Measurements from ENCODE around the gene CCNB1IP1.
"Not testable (repeated sequence)": the region's sequence is repeated elsewhere in the genome, so short reads cannot be mapped to it uniquely, and the experiment has no call there.

The CCNB1IP1 gene, protein sequence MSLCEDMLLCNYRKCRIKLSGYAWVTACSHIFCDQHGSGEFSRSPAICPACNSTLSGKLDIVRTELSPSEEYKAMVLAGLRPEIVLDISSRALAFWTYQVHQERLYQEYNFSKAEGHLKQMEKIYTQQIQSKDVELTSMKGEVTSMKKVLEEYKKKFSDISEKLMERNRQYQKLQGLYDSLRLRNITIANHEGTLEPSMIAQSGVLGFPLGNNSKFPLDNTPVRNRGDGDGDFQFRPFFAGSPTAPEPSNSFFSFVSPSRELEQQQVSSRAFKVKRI

DNA sequence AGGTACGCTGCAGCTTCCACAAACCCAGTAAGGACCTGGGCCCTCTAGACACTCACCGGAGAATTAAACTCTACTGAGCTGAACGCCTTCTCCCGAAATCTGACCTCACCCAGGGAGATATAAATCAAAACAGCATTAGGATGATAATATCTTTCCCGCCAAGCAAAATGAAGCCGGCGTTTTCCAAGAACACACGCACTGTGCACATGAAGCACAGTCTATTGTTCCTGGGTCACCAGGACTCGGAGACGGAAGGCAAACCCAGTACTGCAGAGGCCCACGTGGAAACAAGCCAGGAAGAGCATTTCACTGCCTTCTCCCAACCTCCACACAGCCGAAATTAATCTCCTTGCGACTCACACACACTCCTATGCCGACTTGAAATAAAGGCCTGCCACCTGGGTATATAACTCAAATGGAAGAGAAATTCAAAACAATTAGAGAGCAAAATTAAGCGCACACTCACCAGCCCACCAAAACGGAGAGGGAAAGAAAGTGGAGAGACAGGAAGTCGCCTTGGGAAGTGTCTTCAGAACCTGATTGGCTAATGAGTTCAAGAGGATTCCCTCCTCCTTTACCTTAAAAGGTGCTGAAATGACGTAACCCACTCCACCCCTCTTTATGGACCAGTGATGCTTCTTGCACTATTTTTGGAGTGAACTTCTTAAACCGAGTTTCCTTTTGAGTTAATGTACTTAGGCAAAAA, at the start of gene CCNB1IP1:
Gene CCNB1IP1 (minus strand): TSS at position 492 of the 706 bp plus-strand sequence. CDS start 16,756 bp downstream, outside the sequence.
- DNase-seq (ENCODE audit: low spot score): peak; percentile 92

DNA sequence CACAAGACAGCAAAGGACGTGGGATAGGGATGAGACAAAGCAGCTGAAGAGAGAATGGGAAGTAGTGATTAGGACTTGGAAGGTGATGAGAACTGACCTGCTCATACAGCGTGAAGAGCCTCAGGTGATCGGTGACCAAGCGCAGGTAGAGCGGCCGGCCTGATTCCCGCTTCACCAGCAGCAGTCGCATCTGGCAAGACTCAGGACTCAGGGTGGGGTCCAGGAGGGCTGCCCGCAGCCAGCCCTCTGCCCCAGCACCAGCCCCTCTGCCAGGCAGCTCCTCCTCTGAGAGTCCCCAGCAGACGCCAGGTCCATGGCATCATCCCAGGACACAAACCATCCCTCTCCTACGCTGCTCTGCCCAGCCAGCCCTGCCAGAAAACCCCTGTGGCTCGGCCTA, 49.4 kb upstream of the CCNB1IP1 start:
- DNase-seq (ENCODE audit: low spot score): no peak

DNA sequence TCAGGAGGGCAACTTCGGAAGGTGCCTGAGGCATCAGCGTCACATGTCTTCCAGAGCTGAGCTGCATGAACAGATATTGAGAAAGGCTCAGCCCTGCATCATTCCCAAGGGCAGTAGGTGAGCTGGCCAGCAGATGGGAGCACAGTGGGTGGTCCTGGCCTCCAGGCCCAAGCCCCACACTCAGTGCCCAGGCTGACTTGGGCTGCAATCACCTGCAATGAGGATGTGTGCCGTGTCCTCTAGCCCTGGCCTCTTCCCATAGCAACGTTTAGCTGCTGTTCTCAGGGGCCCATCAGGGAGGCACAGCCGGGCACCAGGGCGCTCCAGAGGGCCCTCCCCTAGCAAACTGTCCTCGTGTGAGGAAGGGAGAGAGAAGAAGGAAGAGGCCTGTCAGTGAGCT, 48.3 kb upstream of the CCNB1IP1 start:
- DNase-seq (ENCODE audit: low spot score): no peak

DNA sequence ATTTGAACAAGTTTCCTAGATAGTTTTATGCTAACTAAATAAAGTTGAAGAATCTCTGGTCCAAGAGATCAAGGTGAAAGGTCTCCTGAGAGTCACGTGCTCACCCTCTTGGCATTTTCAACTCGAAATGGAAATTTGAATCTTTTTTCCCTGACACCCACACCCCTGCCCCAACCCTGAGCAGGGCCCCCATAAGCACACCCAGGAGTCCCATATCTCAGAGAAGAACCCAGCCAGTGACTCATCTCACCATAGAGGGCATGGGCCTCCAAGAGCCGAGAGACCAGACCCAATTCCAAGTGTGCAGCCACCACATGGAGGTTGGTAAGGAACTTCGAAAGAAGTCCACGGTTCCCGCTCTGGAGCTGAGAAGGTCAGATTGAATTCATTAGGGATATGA, 47.6 kb upstream of the CCNB1IP1 start:
- DNase-seq (ENCODE audit: low spot score): no peak

DNA sequence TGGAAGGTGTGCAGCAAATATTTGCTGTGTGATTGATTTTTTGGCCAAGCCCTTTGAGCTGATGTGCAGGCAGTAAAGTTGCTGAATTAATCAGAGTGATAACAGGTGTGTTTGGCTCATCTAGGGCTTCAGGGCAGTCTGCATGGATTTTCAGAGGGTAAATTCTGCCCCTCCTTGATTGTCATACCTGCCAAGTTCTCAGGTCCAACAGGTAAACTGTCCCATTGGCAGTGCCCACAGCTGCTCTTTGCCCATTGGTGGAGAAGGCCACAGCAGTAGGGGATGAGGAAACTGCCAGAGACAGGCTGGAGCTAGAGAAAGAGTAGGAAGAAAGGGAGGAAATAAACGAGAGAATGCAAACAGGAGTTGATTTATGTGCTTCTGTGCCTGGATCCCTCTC, 46.7 kb upstream of the CCNB1IP1 start:
- DNase-seq (ENCODE audit: low spot score): no peak

DNA sequence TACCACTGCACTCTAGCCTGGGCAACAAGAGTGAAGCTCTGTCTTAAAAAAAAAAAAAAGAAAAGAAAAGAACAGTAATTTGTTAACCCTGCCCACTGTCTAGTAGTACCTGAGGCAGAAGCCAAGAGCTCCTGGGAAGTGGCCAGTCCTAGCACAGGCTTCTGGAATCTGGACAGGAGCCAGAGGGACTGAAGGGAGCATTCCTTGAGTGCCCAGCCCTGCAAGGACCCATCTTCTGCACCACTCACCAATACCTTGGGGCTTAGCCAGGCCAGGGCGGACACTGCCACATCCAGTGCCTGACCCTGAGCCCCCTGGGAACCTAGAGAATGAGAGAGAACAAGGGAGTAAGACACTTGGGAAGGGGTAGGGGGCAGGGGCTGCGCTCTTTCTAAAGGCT, 44.1 kb upstream of the CCNB1IP1 start:
- peak; percentile 11 for DNase-seq (ENCODE audit: low spot score)

DNA sequence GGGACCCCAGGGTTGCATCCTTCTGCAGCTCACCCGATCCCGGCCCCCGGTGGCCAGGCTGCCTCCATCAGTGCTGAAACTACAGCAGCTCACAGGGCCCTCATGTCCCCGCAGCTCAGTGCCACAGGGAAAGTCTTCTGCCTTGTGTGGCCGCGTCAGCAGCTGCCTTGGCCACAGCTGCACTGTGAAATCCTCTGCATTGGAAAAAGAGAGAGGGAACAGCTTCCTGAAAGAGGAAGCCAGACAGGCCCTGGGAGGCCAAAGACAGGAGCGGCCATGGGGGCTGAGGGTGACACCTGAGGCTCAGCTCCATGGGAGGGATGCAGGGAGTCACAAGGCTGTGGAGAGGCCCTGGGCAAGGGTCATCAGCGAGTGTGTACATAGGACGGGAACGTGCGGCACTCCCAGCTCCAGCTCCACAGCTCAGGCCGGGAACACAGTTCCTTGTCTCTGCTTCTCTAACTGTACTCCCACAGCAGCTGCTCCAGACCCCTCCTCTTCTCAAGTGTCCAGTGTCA, 43.1 kb upstream of the CCNB1IP1 start:
- no peak for DNase-seq (ENCODE audit: low spot score)

DNA sequence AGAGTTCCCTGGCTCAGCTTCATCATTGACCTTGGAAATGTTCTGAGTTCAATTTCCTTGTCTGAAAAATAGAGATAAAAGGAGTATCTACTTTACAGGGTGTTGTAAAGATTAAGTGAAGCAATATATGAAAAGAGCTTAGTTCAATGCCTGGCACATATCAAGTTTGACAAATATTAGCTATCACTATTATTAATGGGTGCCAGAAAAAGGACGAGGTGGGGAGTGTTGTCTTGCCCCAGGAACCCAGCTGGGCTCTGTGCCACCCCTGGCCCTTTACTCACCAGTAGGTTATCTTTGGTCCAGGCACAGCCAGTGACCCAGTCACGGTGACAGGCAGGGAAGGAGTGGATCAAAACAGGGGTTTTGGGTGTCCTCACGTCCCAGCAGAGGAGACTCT, 42.4 kb upstream of the CCNB1IP1 start:
- no peak for DNase-seq (ENCODE audit: low spot score)

DNA sequence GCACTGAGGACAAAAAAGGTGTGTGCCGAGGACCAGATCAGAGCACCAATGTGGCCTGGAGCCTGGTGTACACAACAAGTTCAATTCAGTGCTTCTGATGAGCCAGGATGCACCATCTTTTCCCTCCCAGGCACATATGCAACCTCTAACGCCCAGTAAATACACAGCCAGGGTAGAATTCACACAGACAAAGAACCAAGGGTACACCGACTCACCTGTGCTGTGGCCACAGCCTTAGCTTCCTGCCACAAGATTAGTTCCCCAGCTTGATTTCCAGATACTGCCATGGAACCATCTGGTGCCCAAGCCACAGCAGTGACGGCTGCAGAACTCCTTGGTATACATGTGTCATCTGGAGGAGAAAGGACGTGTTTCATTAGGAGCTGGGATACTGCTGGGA, 39.7 kb upstream of the CCNB1IP1 start:
- no peak for DNase-seq (ENCODE audit: low spot score)

DNA sequence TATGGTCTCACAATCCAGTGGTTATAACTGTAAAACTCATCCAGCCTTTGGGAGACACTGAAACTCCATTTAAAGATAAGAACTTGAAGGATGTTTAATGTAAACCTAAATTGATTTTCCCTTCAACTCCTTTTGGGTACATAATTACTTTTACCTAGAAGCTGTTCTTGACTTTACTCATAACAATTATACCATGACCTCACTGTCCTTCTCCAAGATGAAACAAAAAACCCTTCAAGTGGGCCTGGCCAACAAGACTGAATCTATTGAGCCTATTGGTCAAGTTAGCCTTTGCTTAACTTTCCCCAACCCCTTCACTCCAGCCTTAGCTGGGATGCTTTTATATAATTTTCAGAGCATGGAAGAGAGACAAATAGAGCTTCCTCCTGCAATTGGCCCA, 32.8 kb upstream of the CCNB1IP1 start:
- no peak for DNase-seq (ENCODE audit: low spot score)

DNA sequence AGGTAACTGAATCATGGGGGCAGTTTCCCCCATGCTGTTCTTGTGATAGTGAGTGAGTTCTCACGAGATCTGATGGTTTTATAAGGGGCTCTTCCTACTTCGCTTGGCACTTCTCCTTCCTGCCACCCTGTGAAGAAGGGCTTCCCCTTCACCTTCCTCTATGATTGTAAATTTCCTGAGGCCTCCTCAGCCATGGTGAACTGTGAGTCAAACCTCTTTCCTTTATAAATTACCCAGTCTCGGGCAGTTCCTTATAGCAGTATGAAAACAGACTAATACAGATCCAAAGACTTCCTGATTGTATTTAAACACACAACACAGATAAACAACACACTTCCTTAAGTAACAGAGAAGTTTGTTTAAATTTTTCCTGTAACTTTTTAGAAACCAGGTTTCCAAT, 25.4 kb upstream of the CCNB1IP1 start:
- not testable (repeated sequence) for DNase-seq (ENCODE audit: low spot score)

DNA sequence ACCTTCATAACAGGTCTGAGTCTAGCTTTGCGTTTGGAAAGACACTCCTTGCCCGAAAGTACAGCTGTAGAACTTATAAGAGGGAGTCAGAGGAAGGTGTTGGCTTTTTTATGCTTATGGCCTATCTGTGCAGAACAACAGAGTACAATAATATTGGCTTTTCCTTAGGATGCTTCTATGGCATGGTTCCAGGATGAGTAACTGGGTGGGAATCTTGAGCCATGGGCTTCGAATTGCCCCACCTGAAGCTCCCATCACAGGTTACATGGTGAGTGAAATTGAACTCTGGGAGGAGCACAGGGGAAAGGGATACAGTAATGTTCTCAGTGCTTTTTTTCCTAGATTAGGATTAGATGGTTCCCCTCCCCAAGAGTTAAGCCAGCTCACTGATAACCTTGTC, 23.3 kb upstream of the CCNB1IP1 start:
- DNase-seq (ENCODE audit: low spot score): no peak

DNA sequence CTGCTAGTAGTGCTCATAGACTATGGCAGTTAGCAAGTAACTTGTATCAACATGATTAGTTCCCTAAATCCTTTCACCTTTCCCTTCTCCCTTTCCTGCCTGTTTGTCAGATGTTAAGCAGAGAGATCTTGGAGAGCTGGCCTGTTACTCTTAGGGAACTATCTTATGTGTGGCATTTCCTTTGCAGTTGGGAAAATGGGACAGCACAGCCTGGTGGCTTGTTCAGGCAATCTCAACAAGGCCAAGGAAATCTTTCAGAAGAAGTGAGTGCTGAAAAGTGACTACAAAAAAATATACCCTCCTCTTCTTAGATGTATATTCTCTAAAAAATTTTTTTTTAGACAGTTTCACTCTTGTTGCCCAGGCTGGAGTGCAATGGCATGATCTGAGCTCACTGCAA, 17.8 kb upstream of the CCNB1IP1 start:
- DNase-seq (ENCODE audit: low spot score): no peak

DNA sequence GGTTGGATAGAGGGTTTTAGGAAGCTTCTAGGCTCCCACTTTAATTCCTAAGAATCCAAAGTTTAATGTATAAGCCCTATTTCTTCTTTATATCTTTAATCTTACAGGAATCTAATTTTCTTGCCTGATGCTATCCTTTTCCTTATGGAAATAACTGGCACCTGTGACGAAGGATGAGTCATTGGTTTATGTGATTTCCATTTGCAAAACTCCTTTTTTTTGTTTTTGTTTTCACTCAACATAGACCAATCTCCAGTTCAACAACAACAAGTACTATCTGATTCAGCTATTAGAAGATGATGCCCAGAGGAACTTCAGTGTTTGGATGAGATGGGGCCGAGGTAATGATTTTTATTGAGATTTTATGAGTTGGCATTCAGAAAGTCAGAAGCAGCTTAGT, 17.2 kb upstream of the CCNB1IP1 start:
- DNase-seq (ENCODE audit: low spot score): no peak

DNA sequence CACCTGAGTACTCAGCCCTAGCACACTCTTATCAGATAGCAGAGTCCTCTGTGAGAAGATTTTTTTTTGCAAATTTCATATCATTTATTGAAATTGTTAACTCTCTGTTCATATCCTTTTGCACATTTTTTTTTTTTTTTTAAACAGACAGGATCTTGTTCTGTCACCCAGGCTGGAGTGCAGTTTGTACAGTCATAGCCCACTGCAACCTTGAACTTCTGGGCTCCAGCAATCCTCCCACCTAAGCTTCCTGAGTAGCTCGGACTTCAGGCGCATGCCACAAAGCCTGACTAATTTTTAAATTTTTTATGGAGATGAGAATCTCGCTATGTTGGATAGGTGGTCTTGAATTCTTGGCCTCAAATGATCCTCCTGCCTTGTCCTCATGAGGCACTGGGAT, 14.7 kb upstream of the CCNB1IP1 start:
- DNase-seq (ENCODE audit: low spot score): no peak

DNA sequence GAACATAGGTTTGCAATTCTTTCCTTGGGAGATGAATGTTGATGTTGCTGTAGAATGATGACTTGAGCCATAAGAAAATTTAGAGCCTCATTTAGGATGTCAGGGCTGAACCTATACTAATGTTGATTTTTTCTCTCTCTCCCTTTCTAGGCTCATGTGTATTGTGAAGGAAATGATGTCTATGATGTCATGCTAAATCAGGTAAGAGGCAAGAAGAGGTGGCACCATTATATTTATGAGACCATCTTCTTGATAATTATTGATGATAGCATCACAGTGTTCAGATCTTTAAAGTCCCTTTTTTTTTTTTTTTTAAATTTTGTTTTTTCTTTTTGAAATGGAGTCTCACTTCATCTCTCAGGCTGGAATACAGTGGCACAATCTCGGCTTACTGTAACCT, 13.6 kb upstream of the CCNB1IP1 start:
- DNase-seq (ENCODE audit: low spot score): no peak

DNA sequence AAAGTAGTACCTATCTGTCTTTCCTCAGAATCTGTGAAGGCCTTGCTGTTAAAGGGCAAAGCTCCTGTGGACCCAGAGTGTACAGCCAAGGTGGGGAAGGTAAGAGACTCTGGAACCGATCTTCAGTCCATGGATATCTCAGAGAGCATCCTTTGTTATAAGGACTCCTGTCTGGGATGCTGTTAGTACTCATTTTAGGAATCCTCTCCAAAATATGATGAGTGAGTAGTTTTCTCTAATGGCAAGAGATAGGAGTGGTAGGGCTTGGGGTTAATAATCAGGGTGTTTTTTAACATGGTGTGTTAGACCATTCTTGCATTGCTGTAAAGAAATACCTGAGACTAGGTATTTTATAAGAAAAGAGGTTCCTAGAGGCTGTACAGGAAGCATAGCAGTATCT, 12.3 kb upstream of the CCNB1IP1 start:
- DNase-seq (ENCODE audit: low spot score): no peak

DNA sequence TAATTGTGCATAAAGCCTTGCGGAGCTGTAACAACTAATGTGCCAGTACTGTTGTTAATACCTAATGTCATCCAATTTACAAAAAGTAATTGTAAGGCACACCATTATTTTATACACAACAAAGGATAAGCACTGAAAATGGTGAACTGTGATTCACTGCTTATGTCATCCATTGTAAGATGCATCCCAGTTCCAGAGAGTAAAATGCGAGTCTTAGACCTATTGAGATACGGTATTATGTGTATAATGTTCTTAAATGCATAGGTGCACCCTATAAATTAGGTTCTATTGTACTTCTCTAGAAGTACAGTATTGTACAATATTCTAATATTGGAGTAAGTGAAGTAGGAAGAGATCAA, 10.8 kb upstream of the CCNB1IP1 start:
- DNase-seq (ENCODE audit: low spot score): peak; percentile 13

DNA sequence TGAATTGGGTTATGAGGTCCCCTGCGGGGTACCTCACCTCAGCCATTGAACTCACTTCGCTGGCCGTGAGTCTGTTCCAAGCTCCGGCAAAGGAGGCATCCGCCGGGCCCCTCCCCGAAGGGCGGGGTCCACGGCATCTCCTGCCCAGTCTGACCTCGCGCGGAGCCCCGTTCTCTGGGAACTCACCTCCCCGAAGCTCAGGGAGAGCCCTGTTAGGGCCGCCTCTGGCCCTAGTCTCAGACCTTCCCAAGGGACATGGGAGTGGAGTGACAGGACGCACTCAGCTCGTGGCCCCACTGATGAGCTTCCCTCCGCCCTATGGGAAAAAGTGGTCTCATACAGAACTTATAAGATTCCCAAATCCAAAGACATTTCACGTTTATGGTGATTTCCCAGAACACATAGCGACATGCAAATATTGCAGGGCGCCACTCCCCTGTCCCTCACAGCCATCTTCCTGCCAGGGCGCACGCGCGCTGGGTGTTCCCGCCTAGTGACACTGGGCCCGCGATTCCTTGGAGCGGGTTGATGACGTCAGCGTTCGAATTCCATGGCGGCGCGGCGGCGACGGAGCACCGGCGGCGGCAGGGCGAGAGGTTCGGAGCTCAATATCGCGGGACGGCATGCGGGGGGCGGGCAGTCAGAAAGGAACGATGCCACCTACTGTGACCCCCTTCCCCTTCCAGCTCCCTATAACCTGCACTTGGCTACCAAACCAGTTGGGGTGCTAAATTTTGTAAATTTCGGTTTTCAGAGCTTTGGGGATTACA, 10.2 kb upstream of the CCNB1IP1 start, which contains the start of gene PARP2:
Gene PARP2 (plus strand): TSS at position 544 of the 770 bp plus-strand sequence. CDS start 7 bp downstream, at position 551.
- peak; percentile 98 for DNase-seq (ENCODE audit: low spot score)

DNA sequence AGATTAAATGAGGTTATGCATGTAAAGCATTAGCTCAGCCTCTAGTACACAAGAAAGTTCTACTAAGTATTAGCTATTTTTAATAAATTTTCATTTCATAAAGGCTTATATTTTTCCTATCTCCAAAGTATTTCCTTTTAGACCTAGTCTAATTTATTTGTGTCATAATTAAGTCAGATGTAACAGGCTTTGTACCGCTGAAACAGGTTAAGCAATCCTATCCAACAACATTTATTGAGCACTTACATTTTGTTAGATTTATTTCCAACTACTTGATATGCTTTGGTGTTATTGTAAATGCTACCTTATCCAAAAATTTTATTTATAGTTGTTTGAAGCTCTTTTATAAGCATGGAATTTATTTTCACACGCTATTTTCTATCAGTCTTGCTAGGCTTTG, 8.6 kb upstream of the CCNB1IP1 start:
- DNase-seq (ENCODE audit: low spot score): no peak

DNA sequence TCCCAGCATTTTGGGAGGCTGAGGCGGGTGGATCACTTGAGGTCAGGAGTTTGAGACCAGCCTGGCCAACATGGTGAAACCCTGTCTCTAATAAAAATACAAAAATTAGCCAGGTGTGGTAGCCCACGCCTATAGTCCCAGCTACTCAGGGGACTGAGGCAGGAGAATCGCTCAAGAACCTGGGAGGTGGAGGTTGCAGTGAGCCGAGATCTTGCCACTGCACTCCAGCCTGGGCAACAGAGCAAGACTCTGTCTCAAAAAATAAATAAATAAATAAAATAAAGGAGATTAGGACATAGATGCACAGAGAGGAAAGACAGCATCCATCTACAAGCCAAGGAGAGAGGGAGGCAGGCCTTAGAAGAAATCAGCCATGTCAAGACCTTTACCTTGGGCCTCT, 8.0 kb upstream of the CCNB1IP1 start:
- DNase-seq (ENCODE audit: low spot score): not testable (repeated sequence)

DNA sequence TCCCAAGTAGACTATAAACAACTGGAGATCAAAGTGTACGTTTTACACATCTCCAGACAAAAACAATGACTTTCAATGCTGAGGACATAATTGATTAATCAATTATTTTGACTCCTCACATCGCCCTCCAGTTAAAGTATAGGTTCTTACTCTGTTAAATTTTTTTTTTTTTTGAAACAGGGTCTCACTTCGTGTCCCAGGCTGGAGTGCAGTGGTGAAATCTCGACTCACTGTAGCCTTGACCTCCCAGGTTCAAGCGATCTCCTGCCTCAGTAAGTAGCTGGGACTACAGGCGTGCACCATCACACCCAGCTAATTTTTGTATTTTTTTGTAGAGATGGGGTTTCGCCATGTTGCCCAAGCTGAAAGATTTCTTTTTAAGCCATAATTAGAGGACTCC, 938 bp upstream of the CCNB1IP1 start:
- DNase-seq (ENCODE audit: low spot score): no peak

DNA sequence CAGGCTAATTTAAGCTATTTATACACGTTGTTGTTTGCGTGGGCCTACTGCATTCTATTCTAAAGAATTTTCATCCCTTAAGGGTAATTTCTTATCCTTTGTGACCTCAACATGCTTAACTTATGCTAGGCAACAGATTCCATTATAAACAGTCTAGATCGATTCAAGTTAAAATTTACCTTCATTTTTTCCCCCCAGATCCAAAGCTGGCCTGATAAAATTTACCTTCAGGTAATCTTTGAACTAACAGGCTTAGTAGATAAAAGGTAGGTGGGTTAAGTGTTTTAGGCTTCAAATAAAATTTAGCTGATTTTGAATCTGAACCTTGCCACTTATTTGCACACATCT, 389 bp upstream of the CCNB1IP1 start:
- DNase-seq (ENCODE audit: low spot score): no peak

Measured in GM03348 (cell line).